K562 (cell line): ENCODE measurements around the gene AUNIP. TPM values are rescaled to one million over a fixed set of nuclear protein-coding genes. Genes with fewer than 3 reads are reported as not detected.

ENCODE experiments used
- CHD4 ChIP-seq: fragments of 200-600 bp; sonication (generic); IDR thresholded peaks from 3 replicates; pipeline ENCODE4 v1.6.1; 2012; ENCODE audit warnings: low read depth, mild to moderate bottlenecking, mixed read lengths, low read length, inconsistent platforms; ENCODE audit not compliant: insufficient read depth, insufficient replicate concordance, poor library complexity, severe bottlenecking
- DIDO1 ChIP-seq: fragments of 450-650 bp; IDR thresholded peaks from 2 replicates; pipeline ENCODE4 v1.6.1; 2016; ENCODE audit warnings: low read depth, missing biosample characterization, missing genetic modification characterization
- DNMT1 ChIP-seq: fragments of 450-650 bp; IDR thresholded peaks from 2 replicates; pipeline ENCODE4 v1.6.1; 2016; ENCODE audit warnings: antibody characterized with exemption, mild to moderate bottlenecking
- ELK3 ChIP-seq: fragments of 450-650 bp; formaldehyde crosslinking; IDR thresholded peaks from 2 replicates; pipeline ENCODE4 v1.4.0; 2020; ENCODE audit warnings: mild to moderate bottlenecking
- EP400 ChIP-seq: fragments of 450-650 bp; IDR thresholded peaks from 2 replicates; pipeline ENCODE4 v1.6.1; 2017; ENCODE audit warnings: antibody characterized with exemption, mild to moderate bottlenecking, moderate library complexity
- HCFC1 ChIP-seq: IDR thresholded peaks from 2 replicates; pipeline ENCODE4 v1.6.1; 2012; ENCODE audit warnings: low read depth, low read length, improper control_type of control experiment
- HNRNPH1 ChIP-seq: fragments of 200-400 bp; formaldehyde crosslinking; optimal IDR thresholded peaks from 2 replicates; pipeline ENCODE3; 2017; ENCODE audit warnings: low read depth, mild to moderate bottlenecking, low read length, moderate library complexity
- NEUROD1 ChIP-seq: fragments of 150-350 bp; IDR thresholded peaks from 2 replicates; pipeline ENCODE4 v1.6.1; 2014; ENCODE audit warnings: borderline replicate concordance, low read length, low read depth; ENCODE audit not compliant: partially characterized antibody
- NFXL1 ChIP-seq: fragments of 450-650 bp; formaldehyde crosslinking; IDR thresholded peaks from 2 replicates; pipeline ENCODE4 v1.4.0; 2021; ENCODE audit warnings: mild to moderate bottlenecking
- NR2C2 ChIP-seq, 2 experiments: fragments of 200-800 bp in 1 of 2; sonication (Bioruptor generic) in 1 of 2; sonication (generic) in 1 of 2; formaldehyde crosslinking in 1 of 2; IDR thresholded peaks; 2 replicates each; pipeline versions ENCODE4 v1.6.1 to v1.8.0; 2016 to 2022; ENCODE audit warnings: mild to moderate bottlenecking in 1 of 2, missing compliant biosample characterization in 1 of 2, missing genetic modification characterization in 1 of 2, missing genetic modification reagents in 1 of 2
- OTX1 ChIP-seq: fragments of 450-650 bp; formaldehyde crosslinking; IDR thresholded peaks from 2 replicates; pipeline ENCODE4 v1.4.0; 2022; ENCODE audit warnings: mild to moderate bottlenecking
- PATZ1 ChIP-seq: fragments of 250-450 bp; sonication (Bioruptor Pico); IDR thresholded peaks from 2 replicates; pipeline ENCODE4 v1.5.0; 2020; ENCODE audit warnings: mild to moderate bottlenecking, borderline replicate concordance
- ZBTB17 ChIP-seq: fragments of 450-650 bp; formaldehyde crosslinking; IDR thresholded peaks from 2 replicates; pipeline ENCODE4 v1.4.0; 2020; ENCODE audit warnings: mild to moderate bottlenecking
- ZNF184 ChIP-seq: sonication (generic); formaldehyde crosslinking; IDR thresholded peaks from 2 replicates; pipeline ENCODE4 v1.5.0; 2020; ENCODE audit warnings: missing genetic modification reagents
- ZNF224 ChIP-seq: sonication (generic); formaldehyde crosslinking; IDR thresholded peaks from 2 replicates; pipeline ENCODE4 v1.8.0; 2022; ENCODE audit warnings: mild to moderate bottlenecking, missing genetic modification reagents
- ZNF77 ChIP-seq: fragments of 250-450 bp; sonication (Bioruptor Pico); IDR thresholded peaks from 2 replicates; pipeline ENCODE4 v1.5.0; 2020
- polyA plus RNA-seq, 8 experiments: library from polyadenylated mRNA; depleted of rRNA in 4 of 8; stranded (reverse) in 5 of 8; unstranded in 3 of 8; fragments of >200 nt; fragmentation: Nextera tagmentation in 2 of 8; fragmentation: Illumina TruSeq in 1 of 8; extraction: Ambion mirVana in 2 of 8; extraction: Trizol in 1 of 8; gene quantifications; 2 replicates each; pipeline versions ENCODE4 v1.2.1 to v1.2.3, GENCODE V29; 2011 to 2014; ENCODE audit warnings: inconsistent platforms in 1 of 8, missing spikeins in 1 of 8
- total RNA-seq, 7 experiments: library from RNA; depleted of rRNA in 6 of 7; stranded (reverse); fragments of >200 nt in 6 of 7; fragmentation: Illumina TruSeq in 2 of 7; extraction: Trizol in 2 of 7; gene quantifications; 2 replicates each; pipeline versions ENCODE4 v1.2.1 to v1.2.3, GENCODE V29; 2011 to 2021; ENCODE audit warnings: low replicate concordance in 1 of 7
- TF ChIP-seq, protein P1 (sequence below), 2 experiments: fragments of 450-650 bp; formaldehyde crosslinking in 1 of 2; IDR thresholded peaks; 2 replicates each; pipeline versions ENCODE4 v1.4.0 to v1.6.1; 2014 to 2020; ENCODE audit warnings: mild to moderate bottlenecking in 2 of 2, borderline replicate concordance in 1 of 2, low read depth in 1 of 2

AUNIP gene
- total and polyA plus RNA-seq, 9 of the 15 experiments (the other 6 are each of a cell fraction or from before 2014, with no cell fraction given): 12.1 to 53.8 (median 47.1) TPM

- TF ChIP-seq ZNF77 (CRISPR knock-in tag): no peak
- TF ChIP-seq PATZ1 (CRISPR knock-in tag): no peak
- TF ChIP-seq, protein P1, sequence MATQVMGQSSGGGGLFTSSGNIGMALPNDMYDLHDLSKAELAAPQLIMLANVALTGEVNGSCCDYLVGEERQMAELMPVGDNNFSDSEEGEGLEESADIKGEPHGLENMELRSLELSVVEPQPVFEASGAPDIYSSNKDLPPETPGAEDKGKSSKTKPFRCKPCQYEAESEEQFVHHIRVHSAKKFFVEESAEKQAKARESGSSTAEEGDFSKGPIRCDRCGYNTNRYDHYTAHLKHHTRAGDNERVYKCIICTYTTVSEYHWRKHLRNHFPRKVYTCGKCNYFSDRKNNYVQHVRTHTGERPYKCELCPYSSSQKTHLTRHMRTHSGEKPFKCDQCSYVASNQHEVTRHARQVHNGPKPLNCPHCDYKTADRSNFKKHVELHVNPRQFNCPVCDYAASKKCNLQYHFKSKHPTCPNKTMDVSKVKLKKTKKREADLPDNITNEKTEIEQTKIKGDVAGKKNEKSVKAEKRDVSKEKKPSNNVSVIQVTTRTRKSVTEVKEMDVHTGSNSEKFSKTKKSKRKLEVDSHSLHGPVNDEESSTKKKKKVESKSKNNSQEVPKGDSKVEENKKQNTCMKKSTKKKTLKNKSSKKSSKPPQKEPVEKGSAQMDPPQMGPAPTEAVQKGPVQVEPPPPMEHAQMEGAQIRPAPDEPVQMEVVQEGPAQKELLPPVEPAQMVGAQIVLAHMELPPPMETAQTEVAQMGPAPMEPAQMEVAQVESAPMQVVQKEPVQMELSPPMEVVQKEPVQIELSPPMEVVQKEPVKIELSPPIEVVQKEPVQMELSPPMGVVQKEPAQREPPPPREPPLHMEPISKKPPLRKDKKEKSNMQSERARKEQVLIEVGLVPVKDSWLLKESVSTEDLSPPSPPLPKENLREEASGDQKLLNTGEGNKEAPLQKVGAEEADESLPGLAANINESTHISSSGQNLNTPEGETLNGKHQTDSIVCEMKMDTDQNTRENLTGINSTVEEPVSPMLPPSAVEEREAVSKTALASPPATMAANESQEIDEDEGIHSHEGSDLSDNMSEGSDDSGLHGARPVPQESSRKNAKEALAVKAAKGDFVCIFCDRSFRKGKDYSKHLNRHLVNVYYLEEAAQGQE (IDR thresholded peaks at IDR 0.05; ENCODE audit: borderline replicate concordance): peak; percentile 97
- TF ChIP-seq, protein P1 (CRISPR knock-in tag; IDR thresholded peaks at IDR 0.05; ENCODE audit: low read depth): no peak
- no peak for TF ChIP-seq ZNF184 (CRISPR knock-in tag)
- peak; percentile 73; the same call in 1 of the 2 replicates for TF ChIP-seq OTX1 (CRISPR knock-in tag)
- TF ChIP-seq NEUROD1: no peak
- TF ChIP-seq NFXL1: no peak
- TF ChIP-seq DNMT1: no peak
- peak; percentile 73 for TF ChIP-seq EP400
- no peak for TF ChIP-seq ZNF224 (CRISPR knock-in tag)
- no peak for TF ChIP-seq HNRNPH1
- TF ChIP-seq HCFC1: peak; percentile 68
- TF ChIP-seq ZBTB17 (CRISPR knock-in tag): 0 out of 2 replicates have a peak, but pooled peaks have one; percentile 38
- no peak for TF ChIP-seq DIDO1
- TF ChIP-seq ELK3 (CRISPR knock-in tag): 0 out of 2 replicates have a peak, but pooled peaks have one; percentile 10
- no peak for TF ChIP-seq CHD4
- no peak for TF ChIP-seq NR2C2 (CRISPR knock-in tag; IDR thresholded peaks at IDR 0.05)
- no peak for TF ChIP-seq NR2C2 (tag; IDR thresholded peaks at IDR 0.05)
Measured at GRCh38 chr1:25895365-25895990, 36.2 kb upstream of the AUNIP start (continued).
